Vagina (tissue), 2 donors: Measurements from ENCODE around the gene ARHGAP19.

Experiments used
- CTCF ChIP-seq, 3 experiments: fragments of 450-650 bp in 2 of 3; fragments of 200-600 bp in 1 of 3; sonication (generic) in 1 of 3; IDR thresholded peaks; one replicate each; pipeline ENCODE4 v1.5.1; 2017 to 2019; ENCODE audit warnings: antibody characterized with exemption in 3 of 3, mild to moderate bottlenecking in 2 of 3, moderate library complexity in 2 of 3
- POLR2A ChIP-seq, 2 donors: fragments of 450-650 bp; IDR thresholded peaks; one replicate each; pipeline ENCODE4 v1.6.1; 2017; ENCODE audit warnings: antibody characterized with exemption in 2 of 2, mild to moderate bottlenecking in 2 of 2, moderate library complexity in 2 of 2
- POLR2AphosphoS5 ChIP-seq, 2 donors: sonication (generic); formaldehyde crosslinking; IDR thresholded peaks; one replicate each; pipeline ENCODE4 v1.9.0; 2017; ENCODE audit warnings: antibody characterized with exemption in 2 of 2, mild to moderate bottlenecking in 2 of 2, low read depth in 1 of 2; ENCODE audit not compliant: insufficient read depth in 1 of 2

- no peak for TF ChIP-seq CTCF (IDR thresholded peaks at IDR 0.05)
- no peak for TF ChIP-seq POLR2A (IDR thresholded peaks at IDR 0.05)
- no peak for TF ChIP-seq POLR2AphosphoS5 (IDR thresholded peaks at IDR 0.05; ENCODE audit: insufficient read depth in 1 of 2, low read depth in 1 of 2)
Measured at GRCh38 chr10:97273700-97274099, 18.7 kb downstream of the ARHGAP19 start.
